Vagina (tissue), 2 donors: Measurements from ENCODE around the gene PRCC.

Experiments
- CTCF ChIP-seq, 3 experiments: fragments of 450-650 bp in 2 of 3; fragments of 200-600 bp in 1 of 3; sonication (generic) in 1 of 3; IDR thresholded peaks; one replicate each; pipeline ENCODE4 v1.5.1; 2017 to 2019; ENCODE audit warnings: antibody characterized with exemption in 3 of 3, mild to moderate bottlenecking in 2 of 3, moderate library complexity in 2 of 3
- POLR2A ChIP-seq, 2 donors: fragments of 450-650 bp; IDR thresholded peaks; one replicate each; pipeline ENCODE4 v1.6.1; 2017; ENCODE audit warnings: antibody characterized with exemption in 2 of 2, mild to moderate bottlenecking in 2 of 2, moderate library complexity in 2 of 2
- POLR2AphosphoS5 ChIP-seq, 2 donors: sonication (generic); formaldehyde crosslinking; IDR thresholded peaks; one replicate each; pipeline ENCODE4 v1.9.0; 2017; ENCODE audit warnings: antibody characterized with exemption in 2 of 2, mild to moderate bottlenecking in 2 of 2, low read depth in 1 of 2; ENCODE audit not compliant: insufficient read depth in 1 of 2

- TF ChIP-seq CTCF (IDR thresholded peaks at IDR 0.05) (no peak), POLR2A (IDR thresholded peaks at IDR 0.05) (no peak), POLR2AphosphoS5 (IDR thresholded peaks at IDR 0.05; ENCODE audit: insufficient read depth in 1 of 2, low read depth in 1 of 2) (no peak)
These were observed 61.2 kb downstream of the PRCC start for GRCh38 chr1:156828400-156829124.
